Activated naive CD8-positive, alpha-beta T cell treated with anti-CD3 and anti-CD28 coated beads, Interleukin-2, amount 50 U/mL, for 16 hours (primary cell): Measurements from ENCODE around the gene TRIM25.

Experiments used
- DNase-seq: peaks from one replicate; pipeline ENCODE4 v3.0.0-alpha.2; 2020; ENCODE audit warnings: low read depth, low spot score

The TRIM25 gene

GRCh38 chr17:56896217-56896967 is 17.5 kb downstream of the TRIM25 start:
- no peak for DNase-seq

GRCh38 chr17:56894859-56895455 is 18.9 kb downstream of the TRIM25 start:
- DNase-seq, result no peak

- DNase-seq, result no peak
Measured at GRCh38 chr17:56893503-56893902, 20.3 kb downstream of the TRIM25 start.

GRCh38 chr17:56892333-56892732 is 21.5 kb downstream of the TRIM25 start:
- DNase-seq, result no peak

- DNase-seq, result peak; percentile 37
Measured at GRCh38 chr17:56891751-56892150, 22.1 kb downstream of the TRIM25 start.

- no peak for DNase-seq
Measured at GRCh38 chr17:56890906-56891674, 22.8 kb downstream of the TRIM25 start.

- no peak for DNase-seq
Measured at GRCh38 chr17:56890390-56890789, 23.5 kb downstream of the TRIM25 start.

GRCh38 chr17:56887552-56888467 is 26.0 kb downstream of the TRIM25 start:
- DNase-seq, result no peak

GRCh38 chr17:56887105-56887504 is 26.7 kb downstream of the TRIM25 start:
- DNase-seq, result no peak

GRCh38 chr17:56886288-56886731 is 27.5 kb downstream of the TRIM25 start:
- no peak for DNase-seq

- no peak for DNase-seq
Measured at GRCh38 chr17:56885312-56885657, 28.6 kb downstream of the TRIM25 start.

GRCh38 chr17:56884483-56885311 is 29.2 kb downstream of the TRIM25 start:
- no peak for DNase-seq

GRCh38 chr17:56883616-56884015 is 30.2 kb downstream of the TRIM25 start:
- DNase-seq, result no peak

GRCh38 chr17:56881685-56882295 is 32.1 kb downstream of the TRIM25 start:
- DNase-seq, result no peak

- no peak for DNase-seq
Measured at GRCh38 chr17:56880571-56880970, 33.3 kb downstream of the TRIM25 start.

GRCh38 chr17:56880133-56880532 is 33.7 kb downstream of the TRIM25 start:
- no peak for DNase-seq

- DNase-seq, result no peak
Measured at GRCh38 chr17:56879280-56879679, 34.6 kb downstream of the TRIM25 start.

GRCh38 chr17:56876766-56877179 is 37.1 kb downstream of the TRIM25 start:
- no peak for DNase-seq

- no peak for DNase-seq
Measured at GRCh38 chr17:56870081-56870651, 43.7 kb downstream of the TRIM25 start.

- DNase-seq, result no peak
Measured at GRCh38 chr17:56868716-56869115, 45.1 kb downstream of the TRIM25 start.
